Fibroblast of skin of right biceps (primary cell): Measurements from ENCODE around the gene SPINT2.
"Not testable (repeated sequence)": the region's sequence is repeated elsewhere in the genome, so short reads cannot be mapped to it uniquely, and the experiment has no call there.

Experiments
- DNase-seq: peaks from one replicate; pipeline ENCODE4 v3.0.0-alpha.2; 2013

SPINT2 gene

GRCh38 chr19:38243279-38243673 is 21.1 kb upstream of the SPINT2 start:
- no peak for DNase-seq

- DNase-seq: peak; percentile 48
Observed at GRCh38 chr19:38245826-38246498, 18.4 kb upstream of the SPINT2 start.

- DNase-seq: no peak
Observed at GRCh38 chr19:38247126-38247525, 17.2 kb upstream of the SPINT2 start.

GRCh38 chr19:38247734-38248268 is 16.6 kb upstream of the SPINT2 start:
- no peak for DNase-seq

GRCh38 chr19:38248421-38248820 is 16.0 kb upstream of the SPINT2 start:
- no peak for DNase-seq

- DNase-seq: no peak
Observed at GRCh38 chr19:38250428-38250820, 13.9 kb upstream of the SPINT2 start.

GRCh38 chr19:38250821-38251563 is 13.4 kb upstream of the SPINT2 start:
- DNase-seq: peak; percentile 28

GRCh38 chr19:38251564-38252051 is 12.8 kb upstream of the SPINT2 start:
- peak; percentile 53 for DNase-seq

GRCh38 chr19:38252385-38252784 is 12.0 kb upstream of the SPINT2 start:
- no peak for DNase-seq

- DNase-seq: no peak
Observed at GRCh38 chr19:38252941-38253691, 11.3 kb upstream of the SPINT2 start.

GRCh38 chr19:38253788-38254187 is 10.6 kb upstream of the SPINT2 start:
- no peak for DNase-seq

GRCh38 chr19:38255383-38256014 is 8.9 kb upstream of the SPINT2 start:
- peak; percentile 17 for DNase-seq

GRCh38 chr19:38261942-38262341 is 2.4 kb upstream of the SPINT2 start:
- DNase-seq: not testable (repeated sequence)

- no peak for DNase-seq
Observed at GRCh38 chr19:38262585-38263268, 1.6 kb upstream of the SPINT2 start.

GRCh38 chr19:38263689-38264485 is 486 bp upstream of the SPINT2 start:
- peak; percentile 87 for DNase-seq

GRCh38 chr19:38265213-38265861 is 964 bp downstream of the SPINT2 start:
- no peak for DNase-seq

- DNase-seq: no peak
Observed at GRCh38 chr19:38265921-38266429, 1.6 kb downstream of the SPINT2 start.

- DNase-seq: peak; percentile 57
Observed at GRCh38 chr19:38266981-38267597, 2.7 kb downstream of the SPINT2 start.

GRCh38 chr19:38267761-38268483 is 3.5 kb downstream of the SPINT2 start:
- DNase-seq: no peak
